HepG2 (cell line): ENCODE data around the gene BCL2L2. TPM values are rescaled to one million over a fixed set of nuclear protein-coding genes. Genes with fewer than 3 reads are reported as not detected.

Source experiments
- BCL6 ChIP-seq: IDR thresholded peaks from 2 replicates; pipeline ENCODE4 v1.6.1; 2016; ENCODE audit warnings: missing genetic modification reagents, missing compliant biosample characterization
- CHCHD3 ChIP-seq: sonication (generic); formaldehyde crosslinking; IDR thresholded peaks from 2 replicates; pipeline ENCODE4 v1.8.0; 2022; ENCODE audit warnings: mild to moderate bottlenecking, missing genetic modification reagents, moderate library complexity
- CREM ChIP-seq, 2 experiments: sonication (generic) in 1 of 2; formaldehyde crosslinking in 1 of 2; IDR thresholded peaks; 2 replicates each; pipeline versions ENCODE4 v1.4.0 to v1.6.1; 2016 to 2020; ENCODE audit warnings: antibody characterized with exemption in 1 of 2, mild to moderate bottlenecking in 1 of 2, missing genetic modification reagents in 1 of 2
- DR1 ChIP-seq: sonication (generic); formaldehyde crosslinking; IDR thresholded peaks from 2 replicates; pipeline ENCODE4 v1.8.0; 2021; ENCODE audit warnings: mild to moderate bottlenecking, missing genetic modification reagents, inconsistent platforms
- HMG20B ChIP-seq: conservative IDR thresholded peaks from 2 replicates; pipeline ENCODE4 v1.6.1; 2016; ENCODE audit warnings: missing genetic modification reagents, missing compliant biosample characterization
- KDM4B ChIP-seq: sonication (generic); formaldehyde crosslinking; IDR thresholded peaks from 2 replicates; pipeline ENCODE4 v1.4.0; 2020; ENCODE audit warnings: missing genetic modification reagents
- MED1 ChIP-seq: sonication (generic); formaldehyde crosslinking; IDR thresholded peaks from 2 replicates; pipeline ENCODE4 v1.4.0; 2020; ENCODE audit warnings: missing genetic modification reagents
- MIXL1 ChIP-seq: IDR thresholded peaks from 2 replicates; pipeline ENCODE4 v1.6.1; 2016
- MZF1 ChIP-seq: sonication (generic); formaldehyde crosslinking; IDR thresholded peaks from 2 replicates; pipeline ENCODE4 v1.8.1; 2023; ENCODE audit warnings: mild to moderate bottlenecking, missing genetic modification reagents, borderline replicate concordance
- NCOR1 ChIP-seq: fragments of 200-600 bp; sonication (generic); IDR thresholded peaks from 2 replicates; pipeline ENCODE4 v1.7.0; 2017; ENCODE audit warnings: antibody characterized with exemption, low read length, borderline replicate concordance
- NFRKB ChIP-seq: fragments of 450-650 bp; IDR thresholded peaks from 2 replicates; pipeline ENCODE4 v1.6.1; 2017
- SRY ChIP-seq: sonication (generic); formaldehyde crosslinking; IDR thresholded peaks from 2 replicates; pipeline ENCODE4 v1.8.0; 2022; ENCODE audit warnings: mild to moderate bottlenecking, missing genetic modification reagents
- ZNF3 ChIP-seq: IDR thresholded peaks from 2 replicates; pipeline ENCODE4 v1.7.0; 2017; ENCODE audit warnings: inconsistent platforms
- ZNF326 ChIP-seq: sonication (generic); formaldehyde crosslinking; IDR thresholded peaks from 2 replicates; pipeline ENCODE4 v1.4.0; 2020; ENCODE audit warnings: missing genetic modification reagents, borderline replicate concordance
- ZNF383 ChIP-seq: sonication (generic); formaldehyde crosslinking; IDR thresholded peaks from 2 replicates; pipeline ENCODE4 v1.4.0; 2020; ENCODE audit warnings: missing genetic modification reagents, mild to moderate bottlenecking, borderline replicate concordance
- ZNF709 ChIP-seq: sonication (generic); formaldehyde crosslinking; IDR thresholded peaks from 2 replicates; pipeline ENCODE4 v1.5.0; 2020; ENCODE audit warnings: mild to moderate bottlenecking, missing genetic modification reagents
- polyA plus RNA-seq, 8 experiments: library from polyadenylated mRNA; depleted of rRNA in 3 of 8; stranded (reverse) in 7 of 8; unstranded in 1 of 8; fragments of >200 nt; fragmentation: Illumina TruSeq in 4 of 8; extraction: Trizol in 4 of 8; gene quantifications; 2 replicates each; pipeline versions ENCODE4 v1.2.1 to v1.2.3, GENCODE V29; 2011 to 2016; ENCODE audit warnings: low read depth in 4 of 8, missing spikeins in 1 of 8, mixed read lengths in 1 of 8; ENCODE audit not compliant: insufficient read depth in 1 of 8
- total RNA-seq, 5 experiments: library from RNA; depleted of rRNA; stranded (reverse); fragments of >200 nt; fragmentation: Illumina TruSeq; extraction: Trizol; gene quantifications; 2 replicates each; pipeline ENCODE4 v1.2.3, GENCODE V29; 2016; ENCODE audit warnings: low read depth in 1 of 5
- TF ChIP-seq, protein P1 (sequence below): IDR thresholded peaks from 2 replicates; pipeline ENCODE4 v1.6.1; 2016
- TF ChIP-seq, protein P2 (sequence below): sonication (generic); formaldehyde crosslinking; IDR thresholded peaks from 2 replicates; pipeline ENCODE4 v1.8.1; 2023; ENCODE audit warnings: mild to moderate bottlenecking, moderate library complexity, missing genetic modification reagents
- TF ChIP-seq, protein P3 (sequence below): sonication (generic); formaldehyde crosslinking; IDR thresholded peaks from 2 replicates; pipeline ENCODE4 v1.4.0; 2020; ENCODE audit warnings: missing genetic modification reagents, mild to moderate bottlenecking, borderline replicate concordance
- TF ChIP-seq, protein P4 (sequence below): sonication (generic); formaldehyde crosslinking; IDR thresholded peaks from 2 replicates; pipeline ENCODE4 v1.4.0; 2020; ENCODE audit warnings: missing genetic modification reagents, borderline replicate concordance
- TF ChIP-seq, protein P5 (sequence below): sonication (generic); formaldehyde crosslinking; IDR thresholded peaks from 2 replicates; pipeline ENCODE4 v1.4.0; 2020; ENCODE audit warnings: mild to moderate bottlenecking, missing genetic modification reagents
- TF ChIP-seq, protein P6 (sequence below): sonication (generic); formaldehyde crosslinking; IDR thresholded peaks from 2 replicates; pipeline ENCODE4 v1.5.1; 2020; ENCODE audit warnings: missing genetic modification reagents, mild to moderate bottlenecking, borderline replicate concordance
- TF ChIP-seq, protein P7 (sequence below): sonication (generic); IDR thresholded peaks from 2 replicates; pipeline ENCODE4 v1.6.1; 2016; ENCODE audit warnings: low read depth, borderline replicate concordance

The BCL2L2 gene
- total and polyA plus RNA-seq, 2 of the 13 experiments (the other 11 are each of a cell fraction or from before 2014, with no cell fraction given): 28.1 to 49.8 TPM

DNA sequence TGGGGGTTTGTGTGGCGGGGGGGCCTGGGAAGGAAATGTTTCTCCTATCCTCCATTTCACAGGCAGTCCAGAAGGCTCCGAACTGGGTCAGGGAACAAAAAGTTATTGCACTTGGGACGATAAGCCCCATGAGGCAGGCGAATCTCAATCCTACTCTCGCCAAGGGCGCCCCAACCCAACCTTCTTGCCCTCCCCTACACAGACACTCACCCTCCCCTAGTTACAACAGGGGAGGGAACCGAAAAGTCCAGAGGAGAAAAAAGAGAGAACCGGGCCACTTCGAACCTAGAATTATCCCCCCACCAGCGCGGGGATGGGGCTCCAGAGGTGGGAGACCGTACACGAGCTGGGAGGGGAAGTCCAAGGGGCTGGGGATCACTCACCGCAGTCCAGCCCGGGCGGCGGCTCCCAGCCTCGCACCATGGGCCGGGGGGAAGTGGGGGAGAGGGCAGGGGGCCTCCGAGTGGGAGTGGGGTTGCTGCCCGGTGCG is 21.1 kb upstream of the BCL2L2 start (continued):
- TF ChIP-seq, protein P1, sequence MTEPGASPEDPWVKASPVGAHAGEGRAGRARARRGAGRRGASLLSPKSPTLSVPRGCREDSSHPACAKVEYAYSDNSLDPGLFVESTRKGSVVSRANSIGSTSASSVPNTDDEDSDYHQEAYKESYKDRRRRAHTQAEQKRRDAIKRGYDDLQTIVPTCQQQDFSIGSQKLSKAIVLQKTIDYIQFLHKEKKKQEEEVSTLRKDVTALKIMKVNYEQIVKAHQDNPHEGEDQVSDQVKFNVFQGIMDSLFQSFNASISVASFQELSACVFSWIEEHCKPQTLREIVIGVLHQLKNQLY (CRISPR knock-in tag): no peak; the same call in 1 of the 2 replicates
- TF ChIP-seq ZNF326 (no peak), MZF1 (CRISPR knock-in tag) (no peak), CREM (IDR thresholded peaks at IDR 0.05) (no peak), CREM (CRISPR knock-in tag; IDR thresholded peaks at IDR 0.05) (no peak), ZNF383 (no peak), HMG20B (CRISPR knock-in tag) (no peak), BCL6 (CRISPR knock-in tag) (no peak; the same call in 1 of the 2 replicates), NCOR1 (no peak), NFRKB (no peak), MIXL1 (no peak), KDM4B (CRISPR knock-in tag) (no peak), CHCHD3 (CRISPR knock-in tag) (no peak), ZNF3 (CRISPR knock-in tag) (no peak), MED1 (no peak), DR1 (no peak), SRY (CRISPR knock-in tag) (no peak), ZNF709 (no peak)
- TF ChIP-seq, protein P2, sequence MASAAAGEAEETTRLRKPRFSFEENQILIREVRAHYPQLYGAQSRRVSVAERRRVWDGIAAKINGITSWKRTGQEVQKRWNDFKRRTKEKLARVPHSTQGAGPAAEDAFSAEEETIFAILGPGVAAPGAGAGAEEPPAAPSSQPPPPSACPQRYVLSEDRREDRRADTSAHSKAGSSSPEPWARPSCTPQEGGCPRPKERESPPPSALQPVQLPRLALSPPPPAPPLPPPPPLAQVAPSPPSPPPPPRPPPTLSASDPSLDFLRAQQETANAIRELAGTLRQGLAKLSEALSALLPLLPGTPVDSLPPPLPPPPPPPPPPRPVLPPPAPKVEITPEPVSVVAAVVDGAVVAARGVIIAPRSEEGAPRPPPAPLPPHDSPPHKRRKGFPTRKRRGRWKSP: no peak; the same call in 1 of the 2 replicates
- TF ChIP-seq, protein P3, sequence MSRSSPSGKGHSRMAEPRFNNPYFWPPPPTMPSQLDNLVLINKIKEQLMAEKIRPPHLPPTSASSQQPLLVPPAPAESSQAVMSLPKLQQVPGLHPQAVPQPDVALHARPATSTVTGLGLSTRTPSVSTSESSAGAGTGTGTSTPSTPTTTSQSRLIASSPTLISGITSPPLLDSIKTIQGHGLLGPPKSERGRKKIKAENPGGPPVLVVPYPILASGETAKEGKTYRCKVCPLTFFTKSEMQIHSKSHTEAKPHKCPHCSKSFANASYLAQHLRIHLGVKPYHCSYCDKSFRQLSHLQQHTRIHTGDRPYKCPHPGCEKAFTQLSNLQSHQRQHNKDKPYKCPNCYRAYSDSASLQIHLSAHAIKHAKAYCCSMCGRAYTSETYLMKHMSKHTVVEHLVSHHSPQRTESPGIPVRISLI (CRISPR knock-in tag): no peak
- TF ChIP-seq, protein P4, sequence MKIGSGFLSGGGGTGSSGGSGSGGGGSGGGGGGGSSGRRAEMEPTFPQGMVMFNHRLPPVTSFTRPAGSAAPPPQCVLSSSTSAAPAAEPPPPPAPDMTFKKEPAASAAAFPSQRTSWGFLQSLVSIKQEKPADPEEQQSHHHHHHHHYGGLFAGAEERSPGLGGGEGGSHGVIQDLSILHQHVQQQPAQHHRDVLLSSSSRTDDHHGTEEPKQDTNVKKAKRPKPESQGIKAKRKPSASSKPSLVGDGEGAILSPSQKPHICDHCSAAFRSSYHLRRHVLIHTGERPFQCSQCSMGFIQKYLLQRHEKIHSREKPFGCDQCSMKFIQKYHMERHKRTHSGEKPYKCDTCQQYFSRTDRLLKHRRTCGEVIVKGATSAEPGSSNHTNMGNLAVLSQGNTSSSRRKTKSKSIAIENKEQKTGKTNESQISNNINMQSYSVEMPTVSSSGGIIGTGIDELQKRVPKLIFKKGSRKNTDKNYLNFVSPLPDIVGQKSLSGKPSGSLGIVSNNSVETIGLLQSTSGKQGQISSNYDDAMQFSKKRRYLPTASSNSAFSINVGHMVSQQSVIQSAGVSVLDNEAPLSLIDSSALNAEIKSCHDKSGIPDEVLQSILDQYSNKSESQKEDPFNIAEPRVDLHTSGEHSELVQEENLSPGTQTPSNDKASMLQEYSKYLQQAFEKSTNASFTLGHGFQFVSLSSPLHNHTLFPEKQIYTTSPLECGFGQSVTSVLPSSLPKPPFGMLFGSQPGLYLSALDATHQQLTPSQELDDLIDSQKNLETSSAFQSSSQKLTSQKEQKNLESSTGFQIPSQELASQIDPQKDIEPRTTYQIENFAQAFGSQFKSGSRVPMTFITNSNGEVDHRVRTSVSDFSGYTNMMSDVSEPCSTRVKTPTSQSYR (CRISPR knock-in tag): no peak
- TF ChIP-seq, protein P5, sequence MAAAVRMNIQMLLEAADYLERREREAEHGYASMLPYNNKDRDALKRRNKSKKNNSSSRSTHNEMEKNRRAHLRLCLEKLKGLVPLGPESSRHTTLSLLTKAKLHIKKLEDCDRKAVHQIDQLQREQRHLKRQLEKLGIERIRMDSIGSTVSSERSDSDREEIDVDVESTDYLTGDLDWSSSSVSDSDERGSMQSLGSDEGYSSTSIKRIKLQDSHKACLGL (CRISPR knock-in tag): no peak
- TF ChIP-seq, protein P6, sequence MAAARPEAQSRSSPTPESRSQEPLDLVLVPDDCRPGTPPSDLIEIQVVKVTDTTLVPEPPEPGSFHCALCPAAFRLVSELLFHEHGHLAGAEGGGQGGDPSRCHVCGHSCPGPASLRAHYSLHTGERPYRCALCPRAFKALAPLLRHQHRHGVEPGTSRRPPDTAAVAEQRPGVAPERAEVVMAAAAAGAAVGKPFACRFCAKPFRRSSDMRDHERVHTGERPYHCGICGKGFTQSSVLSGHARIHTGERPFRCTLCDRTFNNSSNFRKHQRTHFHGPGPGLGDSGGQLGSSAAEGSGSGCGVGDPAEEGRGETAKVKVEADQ: no peak
- TF ChIP-seq, protein P7, sequence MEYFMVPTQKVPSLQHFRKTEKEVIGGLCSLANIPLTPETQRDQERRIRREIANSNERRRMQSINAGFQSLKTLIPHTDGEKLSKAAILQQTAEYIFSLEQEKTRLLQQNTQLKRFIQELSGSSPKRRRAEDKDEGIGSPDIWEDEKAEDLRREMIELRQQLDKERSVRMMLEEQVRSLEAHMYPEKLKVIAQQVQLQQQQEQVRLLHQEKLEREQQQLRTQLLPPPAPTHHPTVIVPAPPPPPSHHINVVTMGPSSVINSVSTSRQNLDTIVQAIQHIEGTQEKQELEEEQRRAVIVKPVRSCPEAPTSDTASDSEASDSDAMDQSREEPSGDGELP: no peak
